HL-60 (cell line): ENCODE measurements around the gene GALNT1.

Source experiments
- GABPA ChIP-seq: IDR thresholded peaks from 2 replicates; pipeline ENCODE4 v1.6.1; 2012; ENCODE audit warnings: low read depth
- POLR2AphosphoS5 ChIP-seq: IDR thresholded peaks from 2 replicates; pipeline ENCODE4 v1.6.1; 2012; ENCODE audit warnings: low read depth
- TF ChIP-seq, protein P1 (sequence below): IDR thresholded peaks from one replicate; pipeline ENCODE4 v1.5.1; 2011; ENCODE audit warnings: low read length, control low read depth, inconsistent platforms; ENCODE audit not compliant: insufficient read depth
- TF ChIP-seq, protein P2 (sequence below): IDR thresholded peaks from 2 replicates; pipeline ENCODE4 v1.6.1; 2012; ENCODE audit warnings: low read depth; ENCODE audit not compliant: insufficient replicate concordance

DNA sequence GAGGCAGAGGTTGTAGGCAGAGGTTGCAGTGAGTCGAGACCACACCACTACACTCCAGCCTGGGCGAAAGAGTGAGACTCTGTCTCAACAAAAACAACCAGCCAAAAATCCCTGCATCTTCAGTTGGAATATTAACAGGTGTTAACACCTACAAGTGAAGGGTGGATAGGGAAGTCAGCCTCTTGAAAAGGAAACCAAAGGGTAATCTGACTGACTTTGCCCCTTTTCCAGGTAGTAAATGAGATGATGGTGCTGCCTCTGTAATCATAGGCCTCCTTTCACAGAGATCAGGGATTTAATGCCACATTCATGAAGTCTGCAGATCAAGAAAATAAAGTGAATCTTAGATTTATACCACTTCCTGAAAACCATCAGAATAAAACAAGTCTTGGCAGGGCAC lies 133.6 kb downstream of the GALNT1 start:
- TF ChIP-seq, protein P1, sequence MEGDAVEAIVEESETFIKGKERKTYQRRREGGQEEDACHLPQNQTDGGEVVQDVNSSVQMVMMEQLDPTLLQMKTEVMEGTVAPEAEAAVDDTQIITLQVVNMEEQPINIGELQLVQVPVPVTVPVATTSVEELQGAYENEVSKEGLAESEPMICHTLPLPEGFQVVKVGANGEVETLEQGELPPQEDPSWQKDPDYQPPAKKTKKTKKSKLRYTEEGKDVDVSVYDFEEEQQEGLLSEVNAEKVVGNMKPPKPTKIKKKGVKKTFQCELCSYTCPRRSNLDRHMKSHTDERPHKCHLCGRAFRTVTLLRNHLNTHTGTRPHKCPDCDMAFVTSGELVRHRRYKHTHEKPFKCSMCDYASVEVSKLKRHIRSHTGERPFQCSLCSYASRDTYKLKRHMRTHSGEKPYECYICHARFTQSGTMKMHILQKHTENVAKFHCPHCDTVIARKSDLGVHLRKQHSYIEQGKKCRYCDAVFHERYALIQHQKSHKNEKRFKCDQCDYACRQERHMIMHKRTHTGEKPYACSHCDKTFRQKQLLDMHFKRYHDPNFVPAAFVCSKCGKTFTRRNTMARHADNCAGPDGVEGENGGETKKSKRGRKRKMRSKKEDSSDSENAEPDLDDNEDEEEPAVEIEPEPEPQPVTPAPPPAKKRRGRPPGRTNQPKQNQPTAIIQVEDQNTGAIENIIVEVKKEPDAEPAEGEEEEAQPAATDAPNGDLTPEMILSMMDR, result no peak
- TF ChIP-seq POLR2AphosphoS5 (no peak), GABPA (no peak)
- TF ChIP-seq, protein P2, sequence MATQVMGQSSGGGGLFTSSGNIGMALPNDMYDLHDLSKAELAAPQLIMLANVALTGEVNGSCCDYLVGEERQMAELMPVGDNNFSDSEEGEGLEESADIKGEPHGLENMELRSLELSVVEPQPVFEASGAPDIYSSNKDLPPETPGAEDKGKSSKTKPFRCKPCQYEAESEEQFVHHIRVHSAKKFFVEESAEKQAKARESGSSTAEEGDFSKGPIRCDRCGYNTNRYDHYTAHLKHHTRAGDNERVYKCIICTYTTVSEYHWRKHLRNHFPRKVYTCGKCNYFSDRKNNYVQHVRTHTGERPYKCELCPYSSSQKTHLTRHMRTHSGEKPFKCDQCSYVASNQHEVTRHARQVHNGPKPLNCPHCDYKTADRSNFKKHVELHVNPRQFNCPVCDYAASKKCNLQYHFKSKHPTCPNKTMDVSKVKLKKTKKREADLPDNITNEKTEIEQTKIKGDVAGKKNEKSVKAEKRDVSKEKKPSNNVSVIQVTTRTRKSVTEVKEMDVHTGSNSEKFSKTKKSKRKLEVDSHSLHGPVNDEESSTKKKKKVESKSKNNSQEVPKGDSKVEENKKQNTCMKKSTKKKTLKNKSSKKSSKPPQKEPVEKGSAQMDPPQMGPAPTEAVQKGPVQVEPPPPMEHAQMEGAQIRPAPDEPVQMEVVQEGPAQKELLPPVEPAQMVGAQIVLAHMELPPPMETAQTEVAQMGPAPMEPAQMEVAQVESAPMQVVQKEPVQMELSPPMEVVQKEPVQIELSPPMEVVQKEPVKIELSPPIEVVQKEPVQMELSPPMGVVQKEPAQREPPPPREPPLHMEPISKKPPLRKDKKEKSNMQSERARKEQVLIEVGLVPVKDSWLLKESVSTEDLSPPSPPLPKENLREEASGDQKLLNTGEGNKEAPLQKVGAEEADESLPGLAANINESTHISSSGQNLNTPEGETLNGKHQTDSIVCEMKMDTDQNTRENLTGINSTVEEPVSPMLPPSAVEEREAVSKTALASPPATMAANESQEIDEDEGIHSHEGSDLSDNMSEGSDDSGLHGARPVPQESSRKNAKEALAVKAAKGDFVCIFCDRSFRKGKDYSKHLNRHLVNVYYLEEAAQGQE, result no peak
